Progenitor cell of endocrine pancreas (in vitro differentiated cells): ENCODE measurements around the gene INSL3. TPM values are rescaled to one million over a fixed set of nuclear protein-coding genes. Genes with fewer than 3 reads are reported as not detected.

Source experiments
- DNase-seq: peaks from one replicate; pipeline ENCODE4 v3.0.0; 2021; ENCODE audit warnings: low spot score; ENCODE audit not compliant: unreplicated experiment
- H3K27ac Mint-ChIP-seq: 2 replicates; pipeline ENCODE4 v1.8.0; 2021; ENCODE audit warnings: mild to moderate bottlenecking, moderate library complexity, mixed read lengths
- H3K27me3 Mint-ChIP-seq: 2 replicates; pipeline ENCODE4 v1.8.0; 2021; ENCODE audit warnings: mixed read lengths
- H3K36me3 Mint-ChIP-seq: 2 replicates; pipeline ENCODE4 v1.8.0; 2022; ENCODE audit warnings: mixed read lengths; ENCODE audit not compliant: insufficient read depth
- H3K4me1 Mint-ChIP-seq: 2 replicates; pipeline ENCODE4 v1.8.0; 2021; ENCODE audit warnings: low read depth, mixed read lengths
- H3K4me3 Mint-ChIP-seq: 2 replicates; pipeline ENCODE4 v1.8.0; 2021; ENCODE audit warnings: low read depth, mild to moderate bottlenecking, moderate library complexity, mixed read lengths
- H3K9me3 Mint-ChIP-seq: 2 replicates; pipeline ENCODE4 v1.8.0; 2021; ENCODE audit warnings: low read depth, mixed read lengths
- CTCF ChIP-seq: fragments of 200-600 bp; sonication (generic); IDR thresholded peaks from one replicate; pipeline ENCODE4 v1.5.0; 2021; ENCODE audit warnings: antibody characterized with exemption, mild to moderate bottlenecking; ENCODE audit not compliant: unreplicated experiment
- total RNA-seq: library from RNA; stranded (reverse); gene quantifications from 2 replicates; pipeline ENCODE4 v1.2.1, GENCODE V29; 2021

INSL3 gene
- total RNA-seq, 1 donor from 2014 or later, result not detected

DNA sequence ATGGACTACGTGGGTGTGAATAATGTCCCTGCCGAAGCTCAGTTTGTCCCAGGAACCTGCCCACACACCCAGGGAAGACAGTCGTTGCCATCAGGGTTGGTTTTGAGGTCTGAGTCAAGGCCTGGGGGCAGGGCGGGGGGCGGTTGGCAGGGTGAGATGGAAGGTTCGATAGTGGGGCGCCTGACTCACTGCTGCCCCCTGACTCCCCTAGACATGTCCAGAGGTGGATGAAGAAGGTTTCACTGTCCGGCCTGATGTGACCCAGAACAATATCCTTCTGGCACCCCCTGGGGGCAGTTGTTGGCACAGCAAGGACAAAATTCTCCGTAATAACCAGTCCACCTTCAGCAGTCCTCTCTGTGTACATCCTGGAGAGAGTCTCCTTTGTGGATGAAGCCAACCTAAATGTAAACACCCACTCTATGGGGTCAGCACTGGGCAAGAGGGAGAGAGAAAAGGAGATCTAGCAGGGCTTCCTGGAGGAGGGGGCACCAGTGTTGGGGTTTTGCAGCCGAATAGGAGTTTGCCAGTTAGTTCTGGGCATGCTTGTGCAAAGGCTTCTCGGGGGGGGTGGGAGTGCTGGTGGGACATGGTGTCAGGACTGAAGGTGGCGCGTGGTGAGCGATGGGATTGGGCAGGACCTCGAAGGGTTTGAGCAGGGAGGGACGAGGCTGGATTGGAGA lies 45.9 kb downstream of the INSL3 start:
- no peak overlapping the region for H3K4me3 Mint-ChIP-seq
- peak; percentile 65 for TF ChIP-seq CTCF
- peak; percentile 57 for DNase-seq
- no peak overlapping the region for H3K27ac Mint-ChIP-seq
- peaks cover 31% of the 10 kb centered on the region for H3K27me3 Mint-ChIP-seq
- no peaks in the 10 kb centered on the region for H3K36me3 Mint-ChIP-seq
- peaks cover 3% of the 10 kb centered on the region for H3K4me1 Mint-ChIP-seq
- H3K9me3 Mint-ChIP-seq, result no peaks in the 10 kb centered on the region

GRCh38 chr19:17772172-17772571 lies 49.1 kb downstream of the INSL3 start:
- no peak overlapping the region for H3K27ac Mint-ChIP-seq
- peaks cover 10% of the 10 kb centered on the region for H3K27me3 Mint-ChIP-seq
- no peak for DNase-seq
- H3K9me3 Mint-ChIP-seq, result no peaks in the 10 kb centered on the region
- no peaks in the 10 kb centered on the region for H3K4me1 Mint-ChIP-seq
- no peak overlapping the region for H3K4me3 Mint-ChIP-seq
- no peaks in the 10 kb centered on the region for H3K36me3 Mint-ChIP-seq
- no peak for TF ChIP-seq CTCF

DNA sequence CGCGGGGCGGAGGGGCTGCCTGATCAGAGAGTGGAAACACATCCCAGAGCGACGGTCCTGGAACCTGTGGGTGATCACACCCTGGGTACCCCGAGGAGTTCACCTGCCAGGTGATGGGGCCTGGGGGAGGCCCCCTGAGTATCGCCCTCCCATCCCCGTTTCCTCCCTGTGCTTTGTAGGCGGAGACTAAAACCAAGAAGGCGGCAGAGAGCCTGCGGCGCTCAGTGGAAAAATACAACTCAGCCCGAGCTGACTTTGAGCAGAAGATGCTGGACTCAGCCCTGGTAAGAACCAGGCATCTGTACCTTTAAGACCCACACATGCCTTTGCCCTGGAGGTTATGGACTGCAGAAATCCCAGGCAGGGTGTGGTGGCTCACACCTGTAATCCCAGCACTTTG lies 50.7 kb downstream of the INSL3 start:
- Mint-ChIP-seq H3K36me3 (no peaks in the 10 kb centered on the region), H3K27ac (no peak overlapping the region), H3K4me3 (no peak overlapping the region), H3K9me3 (no peaks in the 10 kb centered on the region), H3K27me3 (peaks cover 11% of the 10 kb centered on the region), H3K4me1 (no peaks in the 10 kb centered on the region)
- no peak for DNase-seq
- TF ChIP-seq CTCF, result no peak

- Mint-ChIP-seq H3K36me3 (no peaks in the 10 kb centered on the region), H3K4me1 (no peaks in the 10 kb centered on the region), H3K4me3 (no peak overlapping the region), H3K27ac (no peak overlapping the region), H3K9me3 (no peaks in the 10 kb centered on the region), H3K27me3 (peaks cover 8% of the 10 kb centered on the region)
- no peak for DNase-seq
- no peak for TF ChIP-seq CTCF
Measured at GRCh38 chr19:17767559-17767958, 53.8 kb downstream of the INSL3 start.

- H3K36me3 Mint-ChIP-seq, result no peaks in the 10 kb centered on the region
- no peaks in the 10 kb centered on the region for H3K4me1 Mint-ChIP-seq
Measured at GRCh38 chr19:17766543-17767131, 54.7 kb downstream of the INSL3 start.

More at GRCh38 chr19:17766543-17767131, 54.7 kb downstream of the INSL3 start:
- no peaks in the 10 kb centered on the region for H3K9me3 Mint-ChIP-seq
- peak; percentile 70 for DNase-seq
- TF ChIP-seq CTCF, result peak; percentile 83
- H3K27ac Mint-ChIP-seq, result no peak overlapping the region
- peak overlapping the region; percentile 26 for H3K4me3 Mint-ChIP-seq
- peaks cover 8% of the 10 kb centered on the region for H3K27me3 Mint-ChIP-seq

Other genes starting within 250 kb of the INSL3 start
- gene UNC13A, start 133.2 kb downstream of the INSL3 start, total RNA-seq, result 3.9 and 4.0 TPM in 2 replicates
- gene MAP1S, start 102.0 kb downstream of the INSL3 start, total RNA-seq, result 74.9 and 94.2 TPM in 2 replicates
- gene FCHO1, start 70.0 kb downstream of the INSL3 start, total RNA-seq, result 0.98 and 2.2 TPM in 2 replicates
- 0.13 TPM in 1 of 2 replicates, not detected in the other for gene B3GNT3, start 26.4 kb downstream of the INSL3 start, total RNA-seq
- gene JAK3, start 26.5 kb upstream of the INSL3 start, total RNA-seq, result 0.74 and 0.95 TPM in 2 replicates
- 1,687 and 1,716 TPM in 2 replicates for gene RPL18A, start 38.4 kb upstream of the INSL3 start, total RNA-seq
- not detected in 2 replicates for gene SLC5A5, start 50.4 kb upstream of the INSL3 start, total RNA-seq
- gene CCDC124, start 111.5 kb upstream of the INSL3 start, total RNA-seq, result 80.2 and 84.3 TPM in 2 replicates
- 19.6 and 20.3 TPM in 2 replicates for gene KCNN1, start 145.6 kb upstream of the INSL3 start, total RNA-seq
- gene ARRDC2, start 186.7 kb upstream of the INSL3 start, total RNA-seq, result 3.3 and 4.3 TPM in 2 replicates